DND-41 (cell line): ENCODE results near the gene UBE2L6.

Source experiments
- EZH2 ChIP-seq: IDR thresholded peaks from 3 replicates; pipeline ENCODE4 v1.6.1; 2012; ENCODE audit warnings: borderline replicate concordance, low read depth, mild to moderate bottlenecking, moderate library complexity, low read length, inconsistent platforms; ENCODE audit not compliant: severe bottlenecking
- TF ChIP-seq, protein P1 (sequence below): IDR thresholded peaks from 2 replicates; pipeline ENCODE4 v1.5.1; 2012; ENCODE audit warnings: borderline replicate concordance, low read length, moderate library complexity, mild to moderate bottlenecking; ENCODE audit not compliant: poor library complexity, severe bottlenecking; ENCODE audit errors: extremely low read depth

DNA sequence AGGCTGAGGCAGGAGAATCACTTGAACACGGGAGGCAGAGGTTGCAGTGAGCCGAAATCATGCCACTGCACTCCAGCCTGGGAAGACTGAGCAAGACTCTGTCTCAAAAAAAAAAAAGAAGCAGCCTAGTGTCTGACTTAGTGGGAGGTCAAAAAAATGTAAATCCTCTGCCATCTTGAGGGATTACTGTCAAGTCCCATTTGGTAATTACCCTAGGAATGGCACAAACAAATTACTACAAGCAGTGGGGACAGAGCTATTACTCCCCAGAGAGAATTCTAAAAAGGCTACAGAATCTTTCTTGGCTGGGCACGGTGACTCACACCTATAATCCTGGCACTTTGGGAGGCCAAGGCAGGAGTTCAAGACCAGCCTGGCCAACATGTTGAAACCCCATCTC lies 33.8 kb upstream of the UBE2L6 start:
- TF ChIP-seq, protein P1, sequence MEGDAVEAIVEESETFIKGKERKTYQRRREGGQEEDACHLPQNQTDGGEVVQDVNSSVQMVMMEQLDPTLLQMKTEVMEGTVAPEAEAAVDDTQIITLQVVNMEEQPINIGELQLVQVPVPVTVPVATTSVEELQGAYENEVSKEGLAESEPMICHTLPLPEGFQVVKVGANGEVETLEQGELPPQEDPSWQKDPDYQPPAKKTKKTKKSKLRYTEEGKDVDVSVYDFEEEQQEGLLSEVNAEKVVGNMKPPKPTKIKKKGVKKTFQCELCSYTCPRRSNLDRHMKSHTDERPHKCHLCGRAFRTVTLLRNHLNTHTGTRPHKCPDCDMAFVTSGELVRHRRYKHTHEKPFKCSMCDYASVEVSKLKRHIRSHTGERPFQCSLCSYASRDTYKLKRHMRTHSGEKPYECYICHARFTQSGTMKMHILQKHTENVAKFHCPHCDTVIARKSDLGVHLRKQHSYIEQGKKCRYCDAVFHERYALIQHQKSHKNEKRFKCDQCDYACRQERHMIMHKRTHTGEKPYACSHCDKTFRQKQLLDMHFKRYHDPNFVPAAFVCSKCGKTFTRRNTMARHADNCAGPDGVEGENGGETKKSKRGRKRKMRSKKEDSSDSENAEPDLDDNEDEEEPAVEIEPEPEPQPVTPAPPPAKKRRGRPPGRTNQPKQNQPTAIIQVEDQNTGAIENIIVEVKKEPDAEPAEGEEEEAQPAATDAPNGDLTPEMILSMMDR: no peak
- TF ChIP-seq EZH2: no peak
